Dermis blood vessel endothelial cell (primary cell): ENCODE measurements around the gene KRT32. TPM values are rescaled to one million over a fixed set of nuclear protein-coding genes. Genes with fewer than 3 reads are reported as not detected.
"Not testable (repeated sequence)": the region's sequence is repeated elsewhere in the genome, so short reads cannot be mapped to it uniquely, and the experiment has no call there.

Experiments used
- DNase-seq: peaks from one replicate; pipeline ENCODE4 v3.0.0; 2010
- total RNA-seq: library from RNA; depleted of rRNA; stranded (reverse); fragments of >200 nt; gene quantifications from 2 replicates; pipeline ENCODE4 v1.2.3, GENCODE V29; 2014

Gene KRT32
- total RNA-seq, 1 donor from 2014 or later = not detected

DNA sequence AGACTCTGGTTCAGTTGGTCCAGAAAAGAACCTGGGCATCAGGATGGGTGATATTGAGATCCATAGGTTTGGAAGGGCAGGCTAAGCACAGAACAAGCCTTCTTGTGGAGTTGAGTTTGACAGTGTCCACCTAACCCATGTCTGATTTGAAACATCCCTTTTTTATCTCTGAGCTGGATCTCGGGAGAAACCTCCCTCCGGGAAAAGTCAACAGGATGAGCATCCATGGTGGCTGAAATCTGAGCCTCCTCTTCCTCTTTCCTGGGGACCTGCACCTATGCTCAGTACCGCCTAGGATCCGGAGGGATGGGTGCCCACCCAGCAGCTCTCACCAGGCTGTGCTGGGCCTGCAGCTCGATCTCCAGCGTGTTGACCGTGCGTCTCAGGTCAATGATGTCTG, 3.4 kb downstream of the KRT32 start:
- DNase-seq = no peak

DNA sequence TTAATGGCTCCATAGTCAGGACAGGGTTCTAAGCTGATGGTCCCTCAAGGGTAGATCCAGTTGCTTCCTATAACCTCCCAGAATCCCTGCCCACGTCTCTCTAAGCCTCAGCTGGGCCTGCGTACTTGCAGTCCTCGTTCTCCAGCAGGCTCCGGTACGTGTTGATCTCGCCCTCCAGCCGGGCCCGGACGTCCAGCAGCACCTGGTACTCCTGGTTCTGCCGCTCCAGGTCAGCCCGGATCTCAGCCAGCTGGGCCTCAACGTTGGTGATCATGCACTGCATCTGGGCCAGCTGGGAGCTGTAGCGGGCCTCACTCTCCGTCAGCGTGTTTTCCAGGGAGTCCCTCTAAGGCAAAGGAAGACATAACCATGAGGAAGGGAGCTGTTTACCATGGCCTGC, 4.5 kb downstream of the KRT32 start:
- no peak for DNase-seq

GRCh38 chr17:41457676-41458075, 9.5 kb downstream of the KRT32 start:
- DNase-seq = no peak

- DNase-seq = no peak
Observed at GRCh38 chr17:41456204-41456603, 11.0 kb downstream of the KRT32 start.

DNA sequence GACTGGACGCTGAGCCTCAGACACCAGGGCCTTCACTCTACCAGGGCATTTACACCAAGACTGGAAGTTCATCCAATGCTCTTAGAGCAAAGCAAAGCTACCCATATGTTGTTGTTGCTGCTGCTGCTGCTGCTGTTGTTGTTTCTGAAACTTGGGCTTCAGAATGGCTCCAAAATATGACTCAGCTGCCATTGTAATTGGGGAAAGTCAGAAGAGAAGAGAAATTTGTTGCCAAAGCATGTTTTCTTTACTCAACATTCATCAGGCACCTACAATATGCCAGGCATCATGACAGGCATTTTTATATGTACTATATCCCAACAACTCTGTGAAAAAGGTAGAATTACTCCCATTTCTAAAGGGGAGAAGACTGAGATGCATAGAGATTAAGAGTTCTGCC, 11.9 kb downstream of the KRT32 start:
- no peak for DNase-seq

- DNase-seq = no peak
Observed at GRCh38 chr17:41453066-41453465, 14.1 kb downstream of the KRT32 start.

- DNase-seq = no peak
Observed at GRCh38 chr17:41452281-41452680, 14.9 kb downstream of the KRT32 start.

GRCh38 chr17:41451154-41451728, 15.9 kb downstream of the KRT32 start:
- DNase-seq = no peak

DNA sequence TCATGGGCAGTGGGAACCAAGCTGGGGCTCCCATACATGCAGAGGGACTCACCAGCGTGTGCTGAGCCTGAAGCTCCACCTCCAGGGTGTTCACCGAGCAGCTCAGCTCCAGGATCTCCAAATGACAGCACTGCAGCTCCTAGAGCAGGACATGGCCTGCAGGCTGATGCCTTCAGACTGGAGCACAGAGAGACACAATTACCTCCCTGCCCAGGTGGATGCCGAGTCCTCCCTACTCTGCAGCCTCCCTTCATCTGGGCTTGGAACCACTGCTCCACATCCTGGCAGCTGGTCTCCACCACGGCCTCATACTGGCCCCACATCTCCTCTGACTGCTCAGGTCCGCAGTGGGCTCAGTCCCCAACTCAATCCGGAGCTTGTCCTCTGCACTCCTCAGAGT, 18.2 kb downstream of the KRT32 start:
- no peak for DNase-seq

DNA sequence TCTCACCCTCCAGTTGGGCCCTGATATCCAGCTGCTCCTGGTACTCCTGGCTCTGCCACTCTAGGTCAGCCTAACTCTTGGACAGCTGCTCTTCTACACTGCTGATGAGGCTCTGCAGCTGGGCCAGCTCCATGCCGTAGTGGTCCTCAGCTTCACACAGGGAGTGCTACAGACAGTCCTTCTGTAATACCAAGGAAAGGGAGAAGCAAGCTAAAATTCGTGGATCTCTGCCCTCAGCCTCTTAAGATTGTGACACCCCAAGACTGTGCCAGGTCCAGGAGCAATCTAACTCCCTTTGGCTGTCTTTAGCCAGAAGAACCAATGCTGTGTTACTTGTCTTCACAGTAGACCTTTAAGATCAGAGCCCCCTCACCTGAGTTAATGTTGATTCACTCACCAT, 18.7 kb downstream of the KRT32 start:
- DNase-seq = no peak

GRCh38 chr17:41446806-41447205, 20.4 kb downstream of the KRT32 start:
- no peak for DNase-seq

DNA sequence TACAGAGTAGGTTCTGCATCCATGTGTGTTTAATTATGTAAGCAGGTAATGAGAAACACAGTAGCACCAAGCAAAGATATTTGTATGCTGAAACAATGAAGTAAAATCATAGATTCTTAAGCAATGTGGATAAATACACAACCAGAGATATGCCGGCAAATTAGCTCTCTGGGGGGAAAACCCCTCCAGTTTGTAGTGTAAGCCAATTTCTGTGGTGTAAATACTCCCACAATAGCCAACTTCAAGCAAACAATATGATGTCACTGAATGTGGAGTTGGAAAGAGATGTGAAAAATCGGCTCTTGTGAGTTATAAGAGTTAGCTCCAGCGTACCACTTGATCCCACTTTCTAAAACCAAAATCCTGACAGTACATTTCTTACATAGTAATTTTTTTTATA, 22.5 kb downstream of the KRT32 start:
- no peak for DNase-seq

DNA sequence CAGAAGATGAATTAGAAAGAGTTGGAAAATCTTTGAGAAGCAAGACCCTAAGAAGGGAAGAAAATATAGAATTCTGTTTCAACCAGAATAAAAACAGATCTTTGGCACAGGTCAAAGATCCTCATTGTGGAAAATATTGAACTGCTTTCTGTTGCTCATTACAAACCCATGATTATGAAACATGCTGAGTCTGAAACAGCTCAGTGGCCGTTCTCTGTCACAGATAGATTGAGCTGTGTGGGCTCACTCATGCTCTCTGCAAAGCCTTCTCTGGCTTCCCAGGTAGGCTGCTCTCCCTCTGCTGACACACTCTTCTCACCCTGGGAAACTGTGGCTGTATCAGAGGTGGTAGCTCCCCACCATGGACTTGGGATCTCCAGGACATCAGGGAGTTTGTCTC, 23.0 kb downstream of the KRT32 start:
- DNase-seq = no peak

- no peak for DNase-seq
Observed at GRCh38 chr17:41442739-41443138, 24.4 kb downstream of the KRT32 start.

DNA sequence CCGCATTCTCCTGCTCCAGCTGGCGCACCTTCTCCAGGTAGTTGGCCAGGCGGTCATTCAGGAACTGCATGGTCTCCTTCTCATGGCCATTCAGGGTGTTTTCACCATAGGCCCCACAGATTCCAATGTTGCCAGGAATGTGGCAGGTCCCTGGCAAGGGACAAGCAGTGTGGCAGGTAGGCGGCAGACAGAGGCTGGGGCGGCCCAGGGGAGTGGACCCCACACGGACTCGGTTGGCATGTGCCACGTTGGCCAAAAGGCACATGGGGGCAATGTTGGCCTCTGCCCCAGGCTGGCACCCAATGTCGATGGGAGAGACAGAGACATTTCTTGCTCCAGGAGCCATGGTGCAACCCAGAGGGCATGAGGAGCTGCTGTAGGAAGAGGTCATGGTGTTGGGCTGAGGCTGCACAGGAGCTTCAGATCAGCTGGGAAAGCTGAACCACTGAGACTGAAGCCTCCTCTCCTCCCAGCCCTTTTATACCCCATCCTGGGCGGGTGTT, 26.6 kb downstream of the KRT32 start, which contains the start of gene KRT38:
TSS of gene KRT38 (minus strand) at position 453 of the 503 bp plus-strand sequence. CDS start at position 391, 62 bp downstream.
- no peak for DNase-seq

DNA sequence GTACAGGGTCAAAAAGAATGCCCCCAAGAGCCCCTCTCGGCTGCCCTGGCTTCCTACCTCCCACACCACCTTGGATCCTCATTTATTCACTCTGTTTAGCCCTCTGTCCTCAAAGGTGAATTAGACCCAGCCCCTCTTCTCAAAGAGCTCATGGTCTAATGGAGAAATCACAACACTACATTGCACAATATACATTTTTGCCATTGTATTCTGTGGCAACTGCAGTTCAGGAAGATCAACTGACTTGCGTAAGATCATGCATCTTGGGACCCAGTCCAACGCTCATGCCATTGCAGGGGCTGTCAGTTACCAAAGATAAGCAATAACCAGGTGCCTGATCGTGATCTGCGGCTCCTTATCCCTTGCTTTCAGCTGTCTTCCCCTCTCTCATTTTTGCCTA, 27.8 kb downstream of the KRT32 start:
- no peak for DNase-seq

DNA sequence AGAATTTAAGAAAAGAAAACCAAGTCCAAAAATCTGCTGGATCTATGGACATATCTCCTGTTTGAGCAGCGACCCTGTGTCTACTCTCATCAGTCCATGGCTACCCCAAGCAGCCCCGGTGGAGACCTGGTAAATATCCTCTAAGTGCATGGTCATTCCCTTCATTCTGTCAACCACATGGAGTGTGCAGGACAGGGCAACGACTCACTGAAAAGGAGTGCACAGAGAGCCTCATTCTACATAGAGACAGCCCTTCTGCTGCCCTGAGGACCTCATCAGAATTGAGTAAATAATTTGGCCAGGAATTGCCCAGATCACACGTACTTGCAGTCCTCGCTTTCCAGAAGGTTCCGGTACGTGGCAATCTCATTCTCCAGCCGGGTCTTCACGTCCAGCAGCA, 29.4 kb downstream of the KRT32 start:
- DNase-seq = no peak

DNA sequence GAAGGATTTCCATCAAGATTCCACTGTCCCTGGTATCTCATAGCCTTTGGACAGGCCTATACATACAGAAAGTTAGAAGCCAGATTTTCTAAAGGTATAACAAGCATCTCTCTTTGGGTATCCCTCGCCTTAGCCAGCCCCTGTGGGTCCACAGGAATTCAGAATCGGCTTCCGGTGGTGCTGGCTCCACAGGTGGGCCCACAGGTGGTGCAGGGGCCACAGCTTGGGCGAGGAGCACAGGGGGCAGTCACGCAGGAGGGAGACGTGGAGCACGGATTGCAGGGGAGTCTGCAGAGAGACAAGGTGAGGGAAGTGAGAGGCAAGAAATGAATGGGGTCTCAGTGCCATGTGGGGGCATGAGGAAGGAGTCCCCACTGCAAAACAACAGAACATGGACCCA, 29.9 kb downstream of the KRT32 start:
- DNase-seq = no peak

DNA sequence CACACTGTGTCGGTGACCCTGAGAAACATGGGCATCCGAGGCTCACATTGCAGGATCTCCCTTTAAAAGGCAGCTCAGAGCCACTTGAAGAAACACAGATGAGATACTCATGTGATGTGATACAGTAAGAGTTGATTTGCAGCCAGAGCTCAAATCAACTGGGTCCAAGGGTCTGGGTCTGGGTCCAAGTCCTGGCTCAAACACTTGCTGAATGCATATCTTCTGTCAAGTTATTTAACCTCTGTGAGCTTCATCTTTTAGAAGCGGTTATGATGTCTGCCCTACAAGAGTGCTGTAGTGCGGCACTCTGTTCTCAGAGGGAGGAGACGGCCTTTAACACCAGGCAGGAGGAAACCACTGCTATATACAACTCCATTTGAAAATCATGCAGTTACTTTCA, 32.8 kb downstream of the KRT32 start:
- no peak for DNase-seq

DNA sequence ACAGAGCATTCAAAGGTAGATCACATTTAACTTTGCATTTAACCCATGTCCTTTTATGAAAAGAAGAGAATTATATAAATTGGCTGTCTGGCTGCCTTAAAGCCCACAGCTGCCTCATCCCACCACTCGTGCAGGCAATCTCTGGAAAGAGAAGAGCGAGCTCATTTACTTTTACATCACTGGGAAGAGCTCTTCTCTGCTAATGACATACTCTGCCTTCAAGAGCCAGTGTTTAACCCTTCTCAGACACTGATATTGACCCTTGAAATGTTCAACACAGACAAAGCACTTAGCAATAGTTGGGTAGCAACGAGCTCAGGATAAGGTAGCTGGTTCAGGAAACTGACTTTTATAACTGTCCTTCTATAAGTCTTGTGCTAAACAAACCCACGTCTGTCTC, 33.2 kb downstream of the KRT32 start:
- DNase-seq = no peak

GRCh38 chr17:41433586-41433985, 33.6 kb downstream of the KRT32 start:
- DNase-seq = no peak

DNA sequence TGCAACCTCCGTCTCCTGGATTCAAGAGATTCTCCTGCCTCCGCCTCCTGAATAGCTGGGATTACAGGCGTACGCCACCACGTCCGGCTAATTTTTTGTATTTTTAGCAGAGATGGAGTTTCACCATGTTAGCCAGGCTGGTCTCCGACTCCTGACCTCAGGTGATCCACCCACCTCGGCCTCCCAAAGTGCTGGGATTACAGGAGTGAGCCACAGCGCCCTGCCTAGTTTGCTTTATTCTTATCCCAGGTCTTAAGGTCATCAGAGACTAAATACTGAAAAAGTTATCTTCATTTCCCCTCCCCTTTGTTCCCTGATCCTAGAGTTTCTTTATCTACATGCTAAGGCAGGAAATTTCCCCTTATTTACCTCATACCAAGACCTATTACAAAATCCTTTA, 36.8 kb downstream of the KRT32 start:
- DNase-seq = not testable (repeated sequence)

GRCh38 chr17:41429667-41430066, 37.5 kb downstream of the KRT32 start:
- DNase-seq = no peak

GRCh38 chr17:41428591-41429291, 38.4 kb downstream of the KRT32 start:
- no peak for DNase-seq
